HG03460 (cell line): ENCODE results near the gene CDH22.

ENCODE experiments used
- ATAC-seq: cut with Tn5 transposase; IDR thresholded peaks from one replicate; pipeline ENCODE4 v1.9.1; 2021; ENCODE audit not compliant: unreplicated experiment

Gene CDH22

GRCh38 chr20:46220455-46221207, 87.7 kb downstream of the CDH22 start:
- no peak for ATAC-seq

- no peak for ATAC-seq
Observed at GRCh38 chr20:46219920-46220319, 88.4 kb downstream of the CDH22 start.

- no peak for ATAC-seq
Observed at GRCh38 chr20:46219190-46219589, 89.1 kb downstream of the CDH22 start.

GRCh38 chr20:46218656-46219055, 89.6 kb downstream of the CDH22 start:
- no peak for ATAC-seq

- no peak for ATAC-seq
Observed at GRCh38 chr20:46217583-46217982, 90.7 kb downstream of the CDH22 start.

- ATAC-seq: no peak
Observed at GRCh38 chr20:46216770-46217464, 91.4 kb downstream of the CDH22 start.

- no peak for ATAC-seq
Observed at GRCh38 chr20:46215913-46216707, 92.2 kb downstream of the CDH22 start.

- no peak for ATAC-seq
Observed at GRCh38 chr20:46214824-46215488, 93.3 kb downstream of the CDH22 start.

- ATAC-seq: no peak
Observed at GRCh38 chr20:46213946-46214823, 94.1 kb downstream of the CDH22 start.

- ATAC-seq: no peak
Observed at GRCh38 chr20:46212876-46213275, 95.4 kb downstream of the CDH22 start.

- ATAC-seq: no peak
Observed at GRCh38 chr20:46212252-46212651, 96.0 kb downstream of the CDH22 start.

- ATAC-seq: no peak
Observed at GRCh38 chr20:46211331-46211722, 97.0 kb downstream of the CDH22 start.

GRCh38 chr20:46210672-46211330, 97.5 kb downstream of the CDH22 start:
- no peak for ATAC-seq

- no peak for ATAC-seq
Observed at GRCh38 chr20:46209930-46210671, 98.2 kb downstream of the CDH22 start.

- no peak for ATAC-seq
Observed at GRCh38 chr20:46207793-46208192, 100.5 kb downstream of the CDH22 start.

GRCh38 chr20:46206992-46207549, 101.2 kb downstream of the CDH22 start:
- ATAC-seq: no peak

GRCh38 chr20:46206025-46206424, 102.3 kb downstream of the CDH22 start:
- ATAC-seq: no peak

- no peak for ATAC-seq
Observed at GRCh38 chr20:46205349-46205748, 102.9 kb downstream of the CDH22 start.
